ENCODE measurements around the gene MLKL. TPM values are rescaled to one million over a fixed set of nuclear protein-coding genes. Genes with fewer than 3 reads are reported as not detected.

Gene MLKL
- total RNA-seq, 6 experiments from 2014 or later = 2.6 to 13.1 (median 6.1) TPM

GRCh38 chr16:74716355-74716754 is 15.7 kb upstream of the MLKL start:
- no peaks in the 10 kb centered on the region for H3K36me3 ChIP-seq
- no peak for TF ChIP-seq POLR2A (IDR thresholded peaks at IDR 0.05)
- no peak overlapping the region for H3K4me3 ChIP-seq
- ATAC-seq (no peak), DNase-seq (peak in 1 of 3 donors; percentile 43)
- H3K4me1 ChIP-seq = no peaks in the 10 kb centered on the region
- H3K27me3 ChIP-seq = no peaks in the 10 kb centered on the region
- H3K9me3 ChIP-seq = no peaks in the 10 kb centered on the region
- no peak overlapping the region for H3K27ac ChIP-seq
- intact Hi-C loops (cut with DNase I) = loop anchor here in 1 of 2 donors (10.0 kb wide), 1 partner anchor 148 kb away; no protein-coding TSS in a partner anchor
- no CpG with 5 or more reads among the region's 15 CpGs for WGBS (ENCODE audit: insufficient coverage, low coverage, low lambda C conversion rate, missing lambda C conversion rate)

GRCh38 chr16:74713876-74714275 is 13.2 kb upstream of the MLKL start:
- Histone ChIP-seq H3K9me3 (no peaks in the 10 kb centered on the region), H3K36me3 (no peaks in the 10 kb centered on the region), H3K27ac (no peak overlapping the region), H3K4me3 (no peak overlapping the region), H3K27me3 (no peaks in the 10 kb centered on the region), H3K4me1 (no peaks in the 10 kb centered on the region)
- WGBS (ENCODE audit: insufficient coverage, low coverage, low lambda C conversion rate, missing lambda C conversion rate) = 73% methylated on average over 7 of the region's 10 CpGs
- ATAC-seq = no peak
- peak in 1 of 3 donors; percentile 23 for DNase-seq
- intact Hi-C loops (cut with DNase I) = loop anchor here in 1 of 2 donors (10.0 kb wide), 1 partner anchor 151 kb away; no protein-coding TSS in a partner anchor
- TF ChIP-seq POLR2A (IDR thresholded peaks at IDR 0.05) (no peak), CTCF (IDR thresholded peaks at IDR 0.05) (no peak)

GRCh38 chr16:74713325-74713724 is 12.7 kb upstream of the MLKL start:
- WGBS (ENCODE audit: insufficient coverage, low coverage, low lambda C conversion rate, missing lambda C conversion rate) = 81% methylated on average over 5 of the region's 10 CpGs
- no peak for TF ChIP-seq POLR2A (IDR thresholded peaks at IDR 0.05)
- TF ChIP-seq CTCF (IDR thresholded peaks at IDR 0.05) = no peak
- H3K4me3 ChIP-seq = no peak overlapping the region
- H3K27ac ChIP-seq = no peak overlapping the region
- intact Hi-C loops (cut with DNase I) = loop anchor here in 1 of 2 donors (10.0 kb wide), 1 partner anchor 151 kb away; no protein-coding TSS in a partner anchor
- H3K4me1 ChIP-seq = no peaks in the 10 kb centered on the region
- ATAC-seq (no peak), DNase-seq (no peak)
- H3K9me3 ChIP-seq = no peaks in the 10 kb centered on the region
- H3K27me3 ChIP-seq = no peaks in the 10 kb centered on the region
- H3K36me3 ChIP-seq = no peaks in the 10 kb centered on the region

- intact Hi-C loops (cut with DNase I) = loop anchor here in 1 of 2 donors (10.0 kb wide), 1 partner anchor 153 kb away; no protein-coding TSS in a partner anchor
- Histone ChIP-seq H3K4me1 (no peaks in the 10 kb centered on the region), H3K27ac (no peak overlapping the region), H3K4me3 (no peak overlapping the region), H3K36me3 (no peaks in the 10 kb centered on the region), H3K27me3 (no peaks in the 10 kb centered on the region), H3K9me3 (no peaks in the 10 kb centered on the region)
- 65% methylated on average over 5 of the region's 12 CpGs for WGBS (ENCODE audit: insufficient coverage, low coverage, low lambda C conversion rate, missing lambda C conversion rate)
- ATAC-seq (no peak), DNase-seq (peak in 1 of 3 donors; percentile 17)
- TF ChIP-seq CTCF (IDR thresholded peaks at IDR 0.05) (no peak), POLR2A (IDR thresholded peaks at IDR 0.05) (no peak)
These were observed 11.3 kb upstream of the MLKL start for GRCh38 chr16:74711938-74712337.

GRCh38 chr16:74710401-74710800 is 9.7 kb upstream of the MLKL start:
- H3K27me3 ChIP-seq = no peaks in the 10 kb centered on the region
- ATAC-seq (no peak), DNase-seq (peak in 1 of 3 donors; percentile 21)
- intact Hi-C loops (cut with DNase I) = loop anchor here in 1 of 2 donors (10.0 kb wide), 1 partner anchor 154 kb away; no protein-coding TSS in a partner anchor
- TF ChIP-seq CTCF (IDR thresholded peaks at IDR 0.05) (no peak), POLR2A (IDR thresholded peaks at IDR 0.05) (no peak)
- H3K9me3 ChIP-seq = no peaks in the 10 kb centered on the region
- no peak overlapping the region for H3K27ac ChIP-seq
- H3K4me3 ChIP-seq = no peak overlapping the region
- H3K36me3 ChIP-seq = no peaks in the 10 kb centered on the region
- 76% methylated on average over 3 of the region's 8 CpGs for WGBS (ENCODE audit: insufficient coverage, low coverage, low lambda C conversion rate, missing lambda C conversion rate)
- no peaks in the 10 kb centered on the region for H3K4me1 ChIP-seq
